Measurements from ENCODE around the gene ITGBL1. TPM values are rescaled to one million over a fixed set of nuclear protein-coding genes. Genes with fewer than 3 reads are reported as not detected.

ITGBL1 gene
- total RNA-seq, 2 experiments from 2014 or later: 0.05 TPM; not detected in 1

DNA sequence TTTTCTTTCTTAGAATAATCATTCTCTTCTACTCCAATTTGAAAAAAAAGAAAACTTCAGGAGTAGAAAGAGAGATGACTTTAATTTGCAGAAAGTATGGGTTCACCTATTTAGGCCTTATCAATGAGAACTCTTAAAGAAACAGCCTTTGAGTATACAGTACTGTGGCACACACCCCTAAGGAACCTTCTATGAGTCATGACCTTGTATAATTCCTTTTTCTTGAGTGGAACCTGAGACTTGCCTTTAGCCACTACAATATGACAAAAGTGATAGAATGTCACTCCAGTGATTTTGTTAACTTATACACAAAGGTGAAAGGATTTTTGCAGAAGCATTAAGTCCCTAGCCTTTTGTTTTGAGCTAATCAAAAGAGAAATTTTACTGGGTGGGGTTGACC, 58.7 kb downstream of the ITGBL1 start:
- no peak for ATAC-seq
- Mint-ChIP-seq H3K27ac (no peak overlapping the region), H3K4me1 (peaks cover 10% of the 10 kb centered on the region), H3K27me3 (peaks cover 46% of the 10 kb centered on the region), H3K4me3 (no peak overlapping the region), H3K36me3 (no peaks in the 10 kb centered on the region), H3K9me3 (ENCODE audit: low read depth) (no peaks in the 10 kb centered on the region)
- no peak for DNase-seq
- CTCF ChIA-PET: no interaction called here

DNA sequence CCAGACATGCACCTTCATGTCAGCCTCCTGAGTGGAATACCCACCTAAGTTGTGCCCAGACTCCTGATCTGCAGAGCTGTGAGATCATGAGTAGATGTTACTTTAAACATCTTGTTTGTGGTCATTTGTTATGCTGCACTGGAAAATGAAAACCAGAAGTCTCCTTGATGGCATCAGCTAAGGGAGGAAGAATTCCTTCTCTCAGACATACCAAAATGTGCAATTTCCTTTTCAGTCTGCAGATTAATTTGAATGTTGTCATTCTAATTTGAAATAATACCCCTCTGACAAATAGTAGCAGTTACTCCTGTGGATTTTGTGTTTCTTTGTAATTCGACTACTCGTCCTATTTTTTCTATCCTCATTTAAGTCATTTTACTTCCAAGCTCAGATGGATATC, 59.3 kb downstream of the ITGBL1 start:
- Mint-ChIP-seq H3K4me3 (no peak overlapping the region), H3K27me3 (peaks cover 41% of the 10 kb centered on the region)

DNA sequence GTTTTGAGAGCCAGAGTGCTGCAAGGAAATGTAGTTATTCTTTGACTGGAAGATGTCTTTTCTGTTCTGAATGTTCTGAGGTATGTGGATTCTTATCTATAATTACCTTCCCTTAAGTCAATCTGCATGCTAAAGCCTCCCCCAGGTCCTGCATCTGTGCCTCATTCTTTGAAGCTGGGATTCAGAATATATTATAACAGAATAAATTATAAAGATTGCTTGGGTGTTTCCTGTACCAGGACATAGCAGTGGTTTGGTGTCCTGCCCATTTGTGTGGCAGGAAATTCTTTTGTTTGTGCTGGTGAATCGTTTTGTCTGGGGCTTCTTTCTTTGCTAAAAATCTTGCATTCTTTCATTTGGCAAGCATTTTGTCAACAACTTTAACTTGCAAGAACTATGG, 60.2 kb downstream of the ITGBL1 start:
- DNase-seq: no peak
- Mint-ChIP-seq H3K9me3 (ENCODE audit: low read depth) (no peaks in the 10 kb centered on the region), H3K4me1 (peaks cover 12% of the 10 kb centered on the region), H3K36me3 (no peaks in the 10 kb centered on the region), H3K27me3 (peaks cover 39% of the 10 kb centered on the region), H3K27ac (no peak overlapping the region), H3K4me3 (no peak overlapping the region)
- ATAC-seq: no peak
- CTCF ChIA-PET: no interaction called here

More for the DNA sequence above, 59.3 kb downstream of the ITGBL1 start:
- DNase-seq: no peak
- no peak overlapping the region for H3K27ac Mint-ChIP-seq
- H3K4me1 Mint-ChIP-seq: peaks cover 10% of the 10 kb centered on the region
- no peak for ATAC-seq
- H3K36me3 Mint-ChIP-seq: no peaks in the 10 kb centered on the region
- CTCF ChIA-PET: no interaction called here
- no peaks in the 10 kb centered on the region for H3K9me3 Mint-ChIP-seq (ENCODE audit: low read depth)

DNA sequence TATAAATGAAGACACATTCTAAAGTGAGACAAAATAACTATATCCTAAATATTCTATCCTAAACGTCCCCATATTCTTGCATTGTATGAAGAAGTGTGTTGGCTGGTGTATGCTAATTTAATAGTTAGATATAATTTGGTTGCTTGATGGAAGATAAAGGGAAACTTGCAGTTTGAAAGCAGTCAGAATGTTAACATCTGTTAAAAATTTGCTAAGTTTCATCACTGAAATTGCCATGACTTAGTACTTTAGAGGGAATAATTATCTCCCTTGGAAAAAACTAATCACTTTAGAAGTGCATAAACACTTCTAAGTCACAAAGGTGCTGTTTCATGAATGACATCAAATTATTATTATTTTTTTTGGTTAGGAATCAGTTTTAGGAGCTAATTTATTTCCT, 61.6 kb downstream of the ITGBL1 start:
- Mint-ChIP-seq H3K27me3 (peaks cover 29% of the 10 kb centered on the region), H3K4me3 (no peak overlapping the region), H3K27ac (no peak overlapping the region), H3K9me3 (ENCODE audit: low read depth) (no peaks in the 10 kb centered on the region), H3K4me1 (peaks cover 12% of the 10 kb centered on the region), H3K36me3 (no peaks in the 10 kb centered on the region)
- CTCF ChIA-PET: interaction anchor here (0.9 to 1.4 kb wide), 2 partner anchors 243 to 244 kb away, joined by 3 to 5 read pairs; no protein-coding TSS in a partner anchor
- ATAC-seq (no peak), DNase-seq (no peak)

DNA sequence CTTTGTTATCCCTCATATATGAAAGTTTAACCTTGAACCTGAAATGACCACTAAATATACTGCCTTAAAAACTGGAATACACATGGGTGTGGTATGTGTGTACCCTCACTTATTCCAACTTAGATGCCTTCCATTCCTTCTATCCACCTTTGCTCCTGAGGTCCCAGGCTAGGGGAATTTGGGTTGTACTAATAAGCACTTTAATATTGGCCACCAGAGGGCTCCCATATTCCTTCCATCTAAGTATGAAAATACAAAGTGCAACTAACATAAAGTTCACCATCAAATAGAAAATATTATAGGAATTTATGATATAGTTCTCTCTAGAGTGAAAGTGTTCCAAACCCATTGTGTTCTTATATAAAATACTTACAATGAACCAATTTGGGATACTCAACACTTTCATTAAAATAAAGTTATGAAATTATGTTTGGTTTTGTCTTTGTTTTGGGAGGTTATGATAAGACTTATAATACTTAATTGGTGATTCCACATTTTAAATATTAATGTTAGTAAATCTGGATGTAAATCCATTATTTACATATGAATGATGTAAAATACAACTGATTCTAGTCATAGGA, 62.3 kb downstream of the ITGBL1 start:
- Mint-ChIP-seq H3K36me3 (peaks cover 2% of the 10 kb centered on the region), H3K4me1 (peaks cover 17% of the 10 kb centered on the region), H3K27ac (no peak overlapping the region), H3K27me3 (peaks cover 28% of the 10 kb centered on the region), H3K4me3 (no peak overlapping the region), H3K9me3 (ENCODE audit: low read depth) (no peaks in the 10 kb centered on the region)
- DNase-seq (no peak), ATAC-seq (peak; percentile 30)
- CTCF ChIA-PET: interaction anchor here (0.9 to 1.4 kb wide), 2 partner anchors 242 to 244 kb away, joined by 3 to 5 read pairs; no protein-coding TSS in a partner anchor

DNA sequence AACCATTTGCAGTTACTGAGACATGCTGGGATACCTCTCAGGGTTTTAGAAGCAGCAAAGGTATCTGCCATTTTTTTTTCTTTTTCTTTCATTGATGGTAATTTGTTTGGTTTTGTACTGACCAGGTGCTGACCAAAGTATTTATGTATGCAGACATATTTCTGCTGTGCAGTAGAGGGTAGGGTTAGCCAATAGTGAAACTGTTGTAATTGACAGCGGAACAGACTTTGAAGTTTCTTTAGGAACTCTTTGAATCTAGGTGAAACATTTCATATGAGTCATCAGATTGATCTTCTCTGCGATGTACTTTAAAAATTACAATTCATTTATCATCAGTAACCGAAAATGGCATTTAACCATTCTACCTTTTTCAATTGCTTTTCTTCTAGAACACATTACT, 63.0 kb downstream of the ITGBL1 start:
- ATAC-seq: peak; percentile 64
- no peaks in the 10 kb centered on the region for H3K9me3 Mint-ChIP-seq (ENCODE audit: low read depth)
- peak overlapping the region; percentile 48 for H3K4me3 Mint-ChIP-seq
- no peak for DNase-seq
- peak overlapping the region; percentile 58 for H3K27ac Mint-ChIP-seq
- H3K36me3 Mint-ChIP-seq: peaks cover 3% of the 10 kb centered on the region
- H3K27me3 Mint-ChIP-seq: peaks cover 25% of the 10 kb centered on the region
- CTCF ChIA-PET: interaction anchor here (1.4 kb wide), 1 partner anchor 242 kb away, joined by 5 read pairs; no protein-coding TSS in a partner anchor
- peaks cover 24% of the 10 kb centered on the region for H3K4me1 Mint-ChIP-seq

DNA sequence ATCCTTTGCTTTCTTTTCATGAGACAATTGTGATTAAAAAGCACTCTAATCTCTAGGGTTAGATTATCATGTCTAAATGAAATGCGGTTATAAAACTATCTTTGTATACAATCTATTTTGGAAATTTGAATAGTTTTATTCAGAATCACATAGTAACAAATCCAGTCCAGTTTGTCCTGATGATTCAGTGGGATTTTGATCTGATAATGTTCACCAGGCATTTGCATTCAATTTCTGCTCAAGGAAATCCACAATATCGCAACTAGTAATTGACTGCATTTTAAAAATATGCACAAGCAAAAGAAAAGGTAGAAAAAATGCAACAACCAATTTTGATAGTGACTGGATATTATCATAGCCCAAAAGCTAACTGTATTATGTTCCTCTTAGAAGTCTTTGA, 63.8 kb downstream of the ITGBL1 start:
- peaks cover 8% of the 10 kb centered on the region for H3K36me3 Mint-ChIP-seq
- DNase-seq (no peak), ATAC-seq (no peak)
- H3K9me3 Mint-ChIP-seq (ENCODE audit: low read depth): no peaks in the 10 kb centered on the region
- peaks cover 25% of the 10 kb centered on the region for H3K27me3 Mint-ChIP-seq
- no peak overlapping the region for H3K27ac Mint-ChIP-seq
- H3K4me3 Mint-ChIP-seq: no peak overlapping the region
- CTCF ChIA-PET: no interaction called here
- H3K4me1 Mint-ChIP-seq: peaks cover 31% of the 10 kb centered on the region

DNA sequence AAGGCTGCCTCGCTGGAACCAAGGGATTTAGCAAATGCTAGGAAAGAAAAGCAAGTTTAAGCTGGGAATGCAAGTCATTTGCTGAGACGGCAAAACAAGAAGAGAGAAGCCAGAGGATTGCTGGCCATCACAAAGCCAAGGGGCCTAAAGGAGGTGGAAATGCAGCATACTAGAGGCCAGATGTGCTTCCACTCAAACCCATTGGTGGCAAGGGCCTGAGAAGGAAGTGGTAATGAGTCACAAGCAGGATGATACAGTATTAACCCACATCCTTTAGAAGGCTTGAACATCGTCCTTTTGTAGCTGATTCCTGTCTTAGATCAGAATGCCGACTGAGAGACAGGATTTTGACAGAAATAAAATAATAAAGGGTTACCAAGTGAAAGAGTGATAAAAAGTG, 68.2 kb downstream of the ITGBL1 start:
- CTCF ChIA-PET: no interaction called here
- peaks cover 32% of the 10 kb centered on the region for H3K4me1 Mint-ChIP-seq
- H3K27ac Mint-ChIP-seq: peak overlapping the region; percentile 85
- no peaks in the 10 kb centered on the region for H3K9me3 Mint-ChIP-seq (ENCODE audit: low read depth)
- H3K27me3 Mint-ChIP-seq: peaks cover 8% of the 10 kb centered on the region
- ATAC-seq (peak; percentile 99), DNase-seq (peak; percentile 76)
- H3K36me3 Mint-ChIP-seq: peaks cover 16% of the 10 kb centered on the region
- H3K4me3 Mint-ChIP-seq: peak overlapping the region; percentile 45

DNA sequence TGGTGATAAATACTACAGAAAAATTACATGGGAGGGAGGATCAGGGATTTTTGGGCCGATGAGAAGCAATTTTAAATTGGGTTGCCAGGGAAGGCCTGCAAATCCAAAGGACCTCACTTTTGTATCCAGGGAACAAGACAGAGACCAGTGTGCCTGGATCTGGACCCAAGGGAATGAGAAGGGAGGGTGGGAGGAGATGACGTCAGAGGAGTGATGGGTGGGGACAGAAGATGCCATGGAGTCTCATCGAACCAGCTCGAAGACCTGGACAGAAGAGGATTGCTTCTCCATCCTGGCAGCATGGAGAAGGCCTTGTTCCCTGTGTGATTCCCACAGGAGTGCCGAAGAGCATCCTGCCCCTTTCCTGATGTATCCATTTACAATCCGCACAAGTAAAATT, 68.9 kb downstream of the ITGBL1 start:
- CTCF ChIA-PET: no interaction called here
- Mint-ChIP-seq H3K4me1 (peaks cover 27% of the 10 kb centered on the region), H3K36me3 (peaks cover 16% of the 10 kb centered on the region), H3K27ac (peak overlapping the region; percentile 85), H3K4me3 (no peak overlapping the region), H3K9me3 (ENCODE audit: low read depth) (no peaks in the 10 kb centered on the region), H3K27me3 (peaks cover 6% of the 10 kb centered on the region)
- DNase-seq (no peak), ATAC-seq (no peak)

DNA sequence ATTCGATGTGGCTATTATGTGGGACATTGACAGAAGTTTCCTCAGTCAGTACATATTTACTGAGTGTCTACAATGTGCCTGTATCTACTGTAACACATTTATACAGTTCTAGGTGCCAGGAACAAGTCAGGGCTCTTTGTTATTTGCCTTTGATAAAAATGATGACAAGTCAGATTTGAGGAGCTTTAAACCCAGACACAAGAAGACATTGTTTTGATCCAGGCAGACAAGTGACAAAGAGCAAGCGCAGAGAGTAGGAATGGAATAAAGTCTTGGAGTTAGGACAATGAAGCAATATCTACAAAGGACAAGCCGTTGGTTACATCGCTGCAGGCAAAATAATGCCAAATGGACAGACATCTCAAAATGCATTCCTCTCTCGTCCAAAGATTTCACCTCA, 70.1 kb downstream of the ITGBL1 start:
- Mint-ChIP-seq H3K27me3 (peaks cover 3% of the 10 kb centered on the region), H3K36me3 (peaks cover 16% of the 10 kb centered on the region), H3K4me3 (no peak overlapping the region), H3K27ac (no peak overlapping the region), H3K4me1 (peaks cover 25% of the 10 kb centered on the region), H3K9me3 (ENCODE audit: low read depth) (no peaks in the 10 kb centered on the region)
- no peak for DNase-seq
- ATAC-seq: no peak
- CTCF ChIA-PET: no interaction called here

DNA sequence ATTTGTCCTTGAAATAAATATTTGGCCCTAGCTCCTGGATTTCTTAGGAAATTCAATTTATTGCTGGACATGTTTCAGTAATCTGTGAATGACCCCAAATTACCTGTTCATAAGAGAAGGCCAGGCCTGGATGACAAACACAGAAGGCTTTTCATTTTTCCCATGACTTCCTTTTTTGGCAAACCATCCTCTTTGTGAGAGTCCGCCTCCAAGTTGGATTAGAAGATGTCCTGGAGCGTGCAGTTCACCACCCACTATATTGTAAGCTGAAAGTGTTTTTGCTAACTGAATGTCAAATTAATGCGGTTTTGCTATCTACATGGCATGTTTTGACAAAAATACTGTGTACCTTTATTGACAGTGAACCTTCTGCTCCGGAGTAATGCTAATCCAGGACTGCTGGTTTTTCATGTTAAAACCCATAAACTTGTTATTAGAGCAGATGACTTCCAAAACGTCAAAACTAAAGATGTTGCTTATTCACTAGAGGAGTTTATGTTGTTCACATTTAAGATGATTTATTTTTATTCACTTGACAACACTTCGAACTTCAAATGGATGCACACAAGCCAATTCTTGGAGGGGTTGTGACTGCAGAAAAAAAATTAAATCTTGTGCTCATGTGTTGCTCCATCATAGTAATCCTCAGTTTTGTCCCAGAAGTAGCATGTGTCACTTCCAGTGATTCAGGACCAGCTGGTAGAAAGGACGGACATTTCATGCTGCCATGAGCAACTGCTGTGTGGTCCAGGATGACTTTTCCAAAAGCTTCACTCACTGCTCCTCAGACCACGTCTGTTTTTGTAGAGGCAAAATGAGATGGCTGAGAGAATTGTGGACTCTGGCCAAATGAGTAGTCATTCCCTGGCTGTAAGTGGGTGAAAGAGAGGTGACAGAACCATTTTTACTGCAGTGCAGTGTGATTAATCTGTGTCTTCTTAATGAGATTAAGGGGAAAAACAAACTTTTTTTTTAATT, 71.0 kb downstream of the ITGBL1 start:
- no peak for DNase-seq
- no peak overlapping the region for H3K27ac Mint-ChIP-seq
- no peak overlapping the region for H3K4me3 Mint-ChIP-seq
- H3K36me3 Mint-ChIP-seq: peaks cover 16% of the 10 kb centered on the region
- no peaks in the 10 kb centered on the region for H3K9me3 Mint-ChIP-seq (ENCODE audit: low read depth)
- peaks cover 25% of the 10 kb centered on the region for H3K4me1 Mint-ChIP-seq
- CTCF ChIA-PET: no interaction called here
- peaks cover 3% of the 10 kb centered on the region for H3K27me3 Mint-ChIP-seq
- ATAC-seq: no peak

DNA sequence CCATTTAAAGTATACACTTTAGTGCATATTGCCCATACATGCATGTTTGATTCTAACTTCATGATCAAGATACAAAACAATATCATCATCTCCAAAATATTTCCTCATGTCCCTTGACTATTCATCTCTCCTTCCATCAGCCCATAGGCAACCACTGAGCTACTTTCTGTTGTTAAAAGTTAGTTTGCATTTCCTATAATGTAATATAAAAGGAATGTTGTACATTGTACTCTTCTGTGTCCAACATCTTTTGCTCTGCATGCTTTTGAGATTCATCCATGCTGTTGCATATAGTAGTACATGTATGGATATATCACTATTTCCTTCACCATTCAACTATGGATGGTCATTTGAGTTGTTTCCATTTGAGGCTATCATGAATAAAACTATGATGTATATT, 74.7 kb downstream of the ITGBL1 start:
- Mint-ChIP-seq H3K4me3 (no peak overlapping the region), H3K27me3 (peaks cover 16% of the 10 kb centered on the region), H3K4me1 (peaks cover 3% of the 10 kb centered on the region), H3K27ac (no peak overlapping the region), H3K36me3 (peaks cover 6% of the 10 kb centered on the region), H3K9me3 (ENCODE audit: low read depth) (no peaks in the 10 kb centered on the region)
- ATAC-seq (no peak), DNase-seq (no peak)
- CTCF ChIA-PET: interaction anchor here (1.1 kb wide), 1 partner anchor 382 kb away, joined by 3 read pairs; no protein-coding TSS in a partner anchor

DNA sequence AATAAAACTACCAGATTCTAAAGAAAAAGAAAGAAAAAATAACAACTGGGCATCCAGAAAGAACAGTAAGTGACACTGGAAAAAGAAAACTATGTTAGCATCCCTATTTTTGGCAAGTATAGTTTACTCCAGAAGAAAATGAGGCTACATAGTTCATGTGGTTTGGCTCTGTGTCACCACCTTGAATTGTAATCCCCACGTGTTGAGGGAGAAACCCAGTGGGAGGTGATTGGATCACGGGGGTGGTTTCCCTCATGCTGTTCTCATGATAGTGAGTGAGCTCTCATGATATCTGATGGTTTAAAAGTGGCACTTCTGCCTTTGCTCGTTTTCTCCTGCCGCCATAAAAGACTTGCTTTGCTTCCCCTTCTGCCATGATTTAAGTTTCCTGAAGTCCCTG, 76.9 kb downstream of the ITGBL1 start:
- CTCF ChIA-PET: no interaction called here

DNA sequence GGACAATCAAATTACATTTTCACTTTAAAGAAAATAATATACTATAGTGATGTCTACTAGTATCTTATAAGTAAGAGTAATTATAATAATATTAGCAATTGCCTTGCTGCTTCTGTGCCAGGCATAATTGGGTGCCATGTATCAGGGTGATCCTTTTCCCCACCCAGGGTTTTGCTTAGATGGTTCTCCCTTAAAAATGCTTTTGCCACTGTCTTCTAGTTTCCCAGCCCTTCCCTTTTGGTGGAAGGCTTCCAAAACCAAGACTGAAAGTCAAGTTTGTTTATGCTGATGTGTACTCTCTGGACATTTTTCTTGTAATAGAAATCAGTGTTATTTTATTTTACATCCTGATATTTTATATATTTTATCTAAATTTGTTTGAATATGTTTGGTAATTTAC, 77.8 kb downstream of the ITGBL1 start:
- no peak for DNase-seq
- CTCF ChIA-PET: no interaction called here
- Mint-ChIP-seq H3K4me1 (peaks cover 3% of the 10 kb centered on the region), H3K27ac (no peak overlapping the region), H3K9me3 (ENCODE audit: low read depth) (no peaks in the 10 kb centered on the region), H3K4me3 (no peak overlapping the region), H3K36me3 (no peaks in the 10 kb centered on the region), H3K27me3 (peaks cover 13% of the 10 kb centered on the region)
- ATAC-seq: no peak

More for the DNA sequence above, 76.9 kb downstream of the ITGBL1 start:
- no peak for ATAC-seq
- Mint-ChIP-seq H3K4me3 (no peak overlapping the region), H3K27ac (no peak overlapping the region), H3K27me3 (peaks cover 13% of the 10 kb centered on the region), H3K4me1 (peaks cover 3% of the 10 kb centered on the region), H3K9me3 (ENCODE audit: low read depth) (no peaks in the 10 kb centered on the region), H3K36me3 (no peaks in the 10 kb centered on the region)
- no peak for DNase-seq

Data from activated CD8-positive, alpha-beta memory T cell treated with anti-CD3 and anti-CD28 coated beads, Interleukin-2, amount 10 ng/mL, durations not matched to agents 7 days and 5 days (primary cell).